ENCODE data around the gene VAMP8.
A peak's percentile ranks its signal among the peaks of the same experiment; 100 is the strongest.
"Not testable (repeated sequence)": the region's sequence is repeated elsewhere in the genome, so short reads cannot be mapped to it uniquely, and the experiment has no call there.

VAMP8 gene

GRCh38 chr2:85547089-85547858 is 30.1 kb upstream of the VAMP8 start:
- peak; percentile 25 for DNase-seq (ENCODE audit: low read depth)

- DNase-seq (ENCODE audit: low read depth), result no peak
Observed at GRCh38 chr2:85547859-85548607, 29.4 kb upstream of the VAMP8 start.

GRCh38 chr2:85548608-85548900 is 28.8 kb upstream of the VAMP8 start:
- DNase-seq (ENCODE audit: low read depth), result no peak

GRCh38 chr2:85549095-85549494 is 28.3 kb upstream of the VAMP8 start:
- DNase-seq (ENCODE audit: low read depth), result no peak

GRCh38 chr2:85549826-85550225 is 27.6 kb upstream of the VAMP8 start:
- peak; percentile 42 for DNase-seq (ENCODE audit: low read depth)

GRCh38 chr2:85550486-85550885 is 26.9 kb upstream of the VAMP8 start:
- DNase-seq (ENCODE audit: low read depth), result no peak

- DNase-seq (ENCODE audit: low read depth), result peak; percentile 34
Observed at GRCh38 chr2:85551698-85552678, 25.4 kb upstream of the VAMP8 start.

- no peak for DNase-seq (ENCODE audit: low read depth)
Observed at GRCh38 chr2:85553184-85553583, 24.2 kb upstream of the VAMP8 start.

GRCh38 chr2:85554980-85555612 is 22.3 kb upstream of the VAMP8 start:
- DNase-seq (ENCODE audit: low read depth), result no peak

- no peak for DNase-seq (ENCODE audit: low read depth)
Observed at GRCh38 chr2:85557130-85557529, 20.3 kb upstream of the VAMP8 start.

- DNase-seq (ENCODE audit: low read depth), result no peak
Observed at GRCh38 chr2:85558160-85558559, 19.2 kb upstream of the VAMP8 start.

GRCh38 chr2:85560403-85560726 is 17.0 kb upstream of the VAMP8 start:
- DNase-seq (ENCODE audit: low read depth), result not testable (repeated sequence)

GRCh38 chr2:85560812-85561279 is 16.5 kb upstream of the VAMP8 start:
- no peak for DNase-seq (ENCODE audit: low read depth)

GRCh38 chr2:85561280-85562212 is 15.8 kb upstream of the VAMP8 start, which contains the start of gene GGCX:
GGCX (minus strand) TSS chr2:85561493; CDS start chr2:85561428, 65 bp downstream.
- peak; percentile 88 for DNase-seq (ENCODE audit: low read depth)

- no peak for DNase-seq (ENCODE audit: low read depth)
Observed at GRCh38 chr2:85564144-85564563, 13.2 kb upstream of the VAMP8 start.

GRCh38 chr2:85566265-85566664 is 11.1 kb upstream of the VAMP8 start:
- no peak for DNase-seq (ENCODE audit: low read depth)

GRCh38 chr2:85575739-85576138 is 1.6 kb upstream of the VAMP8 start:
- DNase-seq (ENCODE audit: low read depth), result no peak

GRCh38 chr2:85577063-85577385 is 362 bp upstream of the VAMP8 start:
- no peak for DNase-seq (ENCODE audit: low read depth)

- DNase-seq (ENCODE audit: low read depth), result no peak
Observed at GRCh38 chr2:85578243-85579180, 1.1 kb downstream of the VAMP8 start.
